SK-N-SH (cell line): Measurements from ENCODE around the gene HNRNPM. TPM values are rescaled to one million over a fixed set of nuclear protein-coding genes. Genes with fewer than 3 reads are reported as not detected.
"Not testable (repeated sequence)": the region's sequence is repeated elsewhere in the genome, so short reads cannot be mapped to it uniquely, and the experiment has no call there.

Source experiments
- CTCF ChIA-PET: fragments of 300-600, 350-600 bp; formaldehyde crosslinking; extraction: SDS; loops from one replicate; lab custom pipeline; 2021; lab: Yijun Ruan, JAX
- POLR2A ChIA-PET: fragments of 350-600 bp; sonication (Branson Sonifier 250); formaldehyde crosslinking; extraction: SDS; loops from one replicate; lab custom pipeline; 2020; ENCODE audit warnings: antibody characterized with exemption, inconsistent platforms; lab: Yijun Ruan, JAX
- DNase-seq: peaks from one replicate; pipeline ENCODE4 v3.0.0; 2012
- H2AFZ ChIP-seq: fragments of 200-600 bp; sonication (generic); 2 replicates; pipeline ENCODE4 v1.8.1; 2016; ENCODE audit warnings: antibody characterized with exemption, mild to moderate bottlenecking, low read depth
- H3F3A ChIP-seq: fragments of 200-600 bp; sonication (generic); replicated peaks from 2 replicates; pipeline ENCODE3; 2016; ENCODE audit warnings: antibody characterized with exemption, mild to moderate bottlenecking; ENCODE audit not compliant: insufficient read depth
- H3K27ac ChIP-seq, 2 experiments: fragments of 200-500 bp in 1 of 2; fragments of 200-600 bp in 1 of 2; sonication (Bioruptor generic) in 1 of 2; sonication (generic), shearing (Covaris generic) in 1 of 2; 2 replicates each; pipeline versions ENCODE4 v1.5.1 to v1.6.1; 2014 to 2016; ENCODE audit warnings: low read depth in 2 of 2, inconsistent platforms in 1 of 2, low read length in 1 of 2, mild to moderate bottlenecking in 1 of 2, mixed read lengths in 1 of 2
- H3K27me3 ChIP-seq: fragments of 200-600 bp; sonication (generic), shearing (Covaris generic); 2 replicates; pipeline ENCODE4 v1.6.1; 2016; ENCODE audit warnings: mixed run types; ENCODE audit not compliant: insufficient read depth
- H3K36me3 ChIP-seq, 2 experiments: fragments of 200-500 bp in 1 of 2; fragments of 200-600 bp in 1 of 2; sonication (Bioruptor generic) in 1 of 2; sonication (generic) in 1 of 2; replicated peaks in 1 of 2; 2 replicates each; pipeline versions ENCODE3 to v1.5.1; 2014 to 2016; ENCODE audit warnings: low read length in 1 of 2, mild to moderate bottlenecking in 1 of 2; ENCODE audit not compliant: insufficient read depth in 2 of 2, control insufficient read depth in 1 of 2
- H3K4me1 ChIP-seq, 2 experiments: fragments of 200-500 bp in 1 of 2; fragments of 200-600 bp in 1 of 2; sonication (Bioruptor generic) in 1 of 2; sonication (generic), shearing (Covaris generic) in 1 of 2; 2 replicates each; pipeline versions ENCODE4 v1.5.1 to v1.6.1; 2014 to 2016; ENCODE audit warnings: low read depth in 1 of 2, low read length in 1 of 2, mixed run types in 1 of 2; ENCODE audit not compliant: insufficient read depth in 2 of 2, control insufficient read depth in 1 of 2
- H3K4me2 ChIP-seq: fragments of 200-600 bp; sonication (generic), shearing (Covaris generic); 2 replicates; pipeline ENCODE4 v1.6.1; 2017; ENCODE audit warnings: mixed run types
- H3K4me3 ChIP-seq, 2 experiments: fragments of 200-500 bp in 1 of 2; fragments of 200-600 bp in 1 of 2; sonication (Bioruptor generic) in 1 of 2; sonication (generic), shearing (Covaris generic) in 1 of 2; 2 replicates each; pipeline versions ENCODE4 v1.5.1 to v1.8.1; 2014 to 2016; ENCODE audit warnings: low read depth in 2 of 2, inconsistent platforms in 1 of 2, low read length in 1 of 2, mild to moderate bottlenecking in 1 of 2, mixed read lengths in 1 of 2, moderate library complexity in 1 of 2
- H3K79me2 ChIP-seq: fragments of 200-600 bp; sonication (generic); 2 replicates; pipeline ENCODE4 v1.8.1; 2017; ENCODE audit warnings: mild to moderate bottlenecking; ENCODE audit not compliant: insufficient read depth
- H3K9ac ChIP-seq: fragments of 200-600 bp; sonication (generic); 2 replicates; pipeline ENCODE4 v1.6.1; 2017; ENCODE audit warnings: mixed run types
- H3K9me2 ChIP-seq: fragments of 200-600 bp; sonication (generic); 2 replicates; pipeline ENCODE4 v1.6.1; 2017; ENCODE audit warnings: mixed run types
- H3K9me3 ChIP-seq: fragments of 200-600 bp; sonication (generic); 2 replicates; pipeline ENCODE4 v1.6.1; 2017; ENCODE audit warnings: mixed run types, mild to moderate bottlenecking, moderate library complexity
- H4K20me1 ChIP-seq: fragments of 200-600 bp; sonication (generic); 2 replicates; pipeline ENCODE4 v1.6.1; 2017; ENCODE audit warnings: mild to moderate bottlenecking, mixed run types; ENCODE audit not compliant: insufficient read depth
- EZH2phosphoT487 ChIP-seq: fragments of 200-600 bp; sonication (generic); IDR thresholded peaks from 2 replicates; pipeline ENCODE4 v1.6.1; 2017; ENCODE audit warnings: low read depth, mixed run types, mild to moderate bottlenecking, antibody characterized with exemption, moderate library complexity, borderline replicate concordance
- FOSL2 ChIP-seq: IDR thresholded peaks from 2 replicates; pipeline ENCODE4 v1.4.0; 2012; ENCODE audit warnings: low read depth, mild to moderate bottlenecking, moderate library complexity, borderline replicate concordance
- FOXJ3 ChIP-seq: sonication (generic); formaldehyde crosslinking; IDR thresholded peaks from 2 replicates; pipeline ENCODE4 v1.5.1; 2020; ENCODE audit warnings: mild to moderate bottlenecking, missing genetic modification reagents
- FOXM1 ChIP-seq: IDR thresholded peaks from 2 replicates; pipeline ENCODE4 v1.4.0; 2012; ENCODE audit warnings: low read depth, mild to moderate bottlenecking
- GABPA ChIP-seq: IDR thresholded peaks from 2 replicates; pipeline ENCODE4 v1.4.0; 2012; ENCODE audit warnings: low read depth, mild to moderate bottlenecking
- IRF3 ChIP-seq: fragments of 150-350 bp; IDR thresholded peaks from 2 replicates; pipeline ENCODE4 v1.6.1; 2016; ENCODE audit warnings: mild to moderate bottlenecking, low read depth, low read length
- JUND ChIP-seq: IDR thresholded peaks from 2 replicates; pipeline ENCODE4 v1.4.0; 2012
- MAX ChIP-seq: IDR thresholded peaks from 2 replicates; pipeline ENCODE4 v1.4.0; 2012; ENCODE audit warnings: low read depth
- MEF2A ChIP-seq: IDR thresholded peaks from 2 replicates; pipeline ENCODE4 v1.4.0; 2012; ENCODE audit warnings: low read depth, borderline replicate concordance
- NFIC ChIP-seq: IDR thresholded peaks from 2 replicates; pipeline ENCODE4 v1.4.0; 2012; ENCODE audit warnings: borderline replicate concordance
- RCOR1 ChIP-seq: fragments of 150-350 bp; IDR thresholded peaks from 2 replicates; pipeline ENCODE4 v1.6.1; 2017; ENCODE audit warnings: antibody characterized with exemption, low read length
- RFX5 ChIP-seq: IDR thresholded peaks from 2 replicates; pipeline ENCODE4 v1.6.1; 2012; ENCODE audit warnings: mild to moderate bottlenecking, improper control_type of control experiment, low read length
- SIN3A ChIP-seq: IDR thresholded peaks from 2 replicates; pipeline ENCODE4 v1.6.1; 2012; ENCODE audit warnings: low read depth, mild to moderate bottlenecking, low read length, moderate library complexity, borderline replicate concordance
- SMC3 ChIP-seq: IDR thresholded peaks from 2 replicates; pipeline ENCODE4 v1.6.1; 2012; ENCODE audit warnings: low read depth, low read length, improper control_type of control experiment
- TCF12 ChIP-seq: IDR thresholded peaks from 2 replicates; pipeline ENCODE4 v1.4.0; 2012
- USF1 ChIP-seq: IDR thresholded peaks from 2 replicates; pipeline ENCODE4 v1.4.0; 2012; ENCODE audit warnings: low read depth, borderline replicate concordance
- YY1 ChIP-seq: IDR thresholded peaks from 2 replicates; pipeline ENCODE4 v1.4.0; 2012; ENCODE audit warnings: low read depth, mild to moderate bottlenecking
- WGBS: methylation state at CpG from one replicate; pipeline ENCODE4 v1.1.6; 2017; ENCODE audit warnings: low lambda C conversion rate; 5-methylcytosine and 5-hydroxymethylcytosine counted together
- polyA plus RNA-seq, 3 experiments: library from polyadenylated mRNA; depleted of rRNA; stranded (reverse); fragments of >200 nt; gene quantifications; 2 replicates each; pipeline ENCODE4 v1.2.3, GENCODE V29; 2012
- TF ChIP-seq, protein P1 (sequence below): IDR thresholded peaks from 2 replicates; pipeline ENCODE4; 2012
- TF ChIP-seq, protein P2 (sequence below): fragments of 150-350 bp; IDR thresholded peaks from 2 replicates; pipeline ENCODE4 v1.6.1; 2017; ENCODE audit warnings: antibody characterized with exemption, low read length, low read depth, borderline replicate concordance

The HNRNPM gene
- polyA plus RNA-seq, 1 of the 3 experiments (the other 2 are of a cell fraction): 205 TPM

- TF ChIP-seq MEF2A (no peak), SMC3 (no peak; the same call in 1 of the 2 replicates), IRF3 (no peak), YY1 (no peak), RCOR1 (no peak), NFIC (peak; percentile 70; the same call in 1 of the 2 replicates), MAX (peak; percentile 53; the same call in 1 of the 2 replicates)
- TF ChIP-seq, protein P1, sequence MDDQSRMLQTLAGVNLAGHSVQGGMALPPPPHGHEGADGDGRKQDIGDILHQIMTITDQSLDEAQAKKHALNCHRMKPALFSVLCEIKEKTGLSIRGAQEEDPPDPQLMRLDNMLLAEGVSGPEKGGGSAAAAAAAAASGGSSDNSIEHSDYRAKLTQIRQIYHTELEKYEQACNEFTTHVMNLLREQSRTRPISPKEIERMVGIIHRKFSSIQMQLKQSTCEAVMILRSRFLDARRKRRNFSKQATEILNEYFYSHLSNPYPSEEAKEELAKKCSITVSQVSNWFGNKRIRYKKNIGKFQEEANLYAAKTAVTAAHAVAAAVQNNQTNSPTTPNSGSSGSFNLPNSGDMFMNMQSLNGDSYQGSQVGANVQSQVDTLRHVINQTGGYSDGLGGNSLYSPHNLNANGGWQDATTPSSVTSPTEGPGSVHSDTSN: peak; percentile 55; the same call in 1 of the 2 replicates
Measured at GRCh38 chr19:8423817-8424223, 21.0 kb upstream of the HNRNPM start (continued).

- H3K4me1 ChIP-seq, H3K4me2 ChIP-seq, H2AFZ ChIP-seq, H3K36me3 ChIP-seq, H4K20me1 ChIP-seq, DNase-seq, H3K27me3 ChIP-seq, H3F3A ChIP-seq, POLR2A ChIA-PET, H3K9me2 ChIP-seq, H3K4me3 ChIP-seq, H3K9me3 ChIP-seq, H3K79me2 ChIP-seq, H3K9ac ChIP-seq: not testable (repeated sequence)
- CTCF ChIA-PET: interaction anchor here (0.7 to 1.0 kb wide), 2 partner anchors 20 to 72 kb away, joined by 3 to 4 read pairs; partner anchors contain the start of gene HNRNPM
- peak overlapping the region in 1 of 2 experiments; percentile 85; a peak in 1 of 4 replicates for H3K27ac ChIP-seq
- 89% methylated on average over 6 of the region's 6 CpGs for WGBS
Measured at GRCh38 chr19:8425331-8425730, 19.4 kb upstream of the HNRNPM start.

GRCh38 chr19:8426283-8426682, 18.5 kb upstream of the HNRNPM start:
- POLR2A ChIA-PET: no interaction called here
- Histone ChIP-seq H3K36me3 (no peaks in the 10 kb centered on the region), H3K4me2 (no peak overlapping the region), H3K27ac (no peak overlapping the region), H3K4me1 (peaks cover 0 to 8% of the 10 kb centered on the region in 2 experiments; a peak in 2 of 4 replicates), H3K4me3 (no peak overlapping the region), H3K27me3 (no peaks in the 10 kb centered on the region), H4K20me1 (no peaks in the 10 kb centered on the region), H3K9me3 (no peaks in the 10 kb centered on the region), H3F3A (peaks cover 3% of the 10 kb centered on the region), H2AFZ (no peak overlapping the region), H3K79me2 (no peaks in the 10 kb centered on the region), H3K9ac (no peak overlapping the region), H3K9me2 (no peaks in the 10 kb centered on the region)
- DNase-seq: no peak
- WGBS: 100% methylated on average over 2 of the region's 7 CpGs
- TF ChIP-seq RFX5: no peak
- TF ChIP-seq, protein P2, sequence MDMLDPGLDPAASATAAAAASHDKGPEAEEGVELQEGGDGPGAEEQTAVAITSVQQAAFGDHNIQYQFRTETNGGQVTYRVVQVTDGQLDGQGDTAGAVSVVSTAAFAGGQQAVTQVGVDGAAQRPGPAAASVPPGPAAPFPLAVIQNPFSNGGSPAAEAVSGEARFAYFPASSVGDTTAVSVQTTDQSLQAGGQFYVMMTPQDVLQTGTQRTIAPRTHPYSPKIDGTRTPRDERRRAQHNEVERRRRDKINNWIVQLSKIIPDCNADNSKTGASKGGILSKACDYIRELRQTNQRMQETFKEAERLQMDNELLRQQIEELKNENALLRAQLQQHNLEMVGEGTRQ: no peak
- no peak for TF ChIP-seq GABPA
- no peak for TF ChIP-seq TCF12
- TF ChIP-seq EZH2phosphoT487: no peak
- TF ChIP-seq SMC3: no peak
- no peak for TF ChIP-seq FOXM1
- TF ChIP-seq MEF2A: no peak
- TF ChIP-seq FOXJ3 (CRISPR knock-in tag): no peak
- TF ChIP-seq SIN3A: no peak
- TF ChIP-seq USF1: no peak
- no peak for TF ChIP-seq FOSL2
- no peak for TF ChIP-seq JUND
- CTCF ChIA-PET: interaction anchor here (1.4 kb wide), 1 partner anchor 16 kb away, joined by 3 read pairs; no protein-coding TSS in a partner anchor
